HepG2 (cell line): ENCODE data around the gene ANG. TPM values are rescaled to one million over a fixed set of nuclear protein-coding genes. Genes with fewer than 3 reads are reported as not detected.
A peak's percentile ranks its signal among the peaks of the same experiment; 100 is the strongest.

Experiments used
- ATAC-seq: fragments of 200-7000 bp; cut with Tn5 transposase; 3 replicates; pipeline ENCODE4 v1.9.1; 2020; ENCODE audit warnings: mild to moderate bottlenecking, moderate library complexity
- BruUV-seq: library from RNA; stranded (reverse); fragments of 400-500 nt; replicated peaks from 2 replicates; lab custom pipeline; 2021; lab: Mats Ljungman, UMichigan
- CTCF ChIA-PET: fragments of 300-600 bp; formaldehyde crosslinking; extraction: SDS; loops from one replicate; lab custom pipeline; 2021; ENCODE audit warnings: low total read pairs, inconsistent platforms, low intra/inter-chr PET ratio; lab: Yijun Ruan, JAX
- POLR2A ChIA-PET: fragments of 350-600 bp; sonication (Branson Sonifier 250); formaldehyde crosslinking; loops from one replicate; lab custom pipeline; 2020; ENCODE audit warnings: antibody characterized with exemption, inconsistent platforms; lab: Yijun Ruan, JAX
- DNase-seq: peaks from one replicate; pipeline ENCODE4 v3.0.0-alpha.2; 2015; ENCODE audit warnings: low spot score
- FAIRE-seq: peaks from 3 replicates; lab custom pipeline; 2011; peaks lifted over from hg19 to GRCh38; lab: Jason Lieb, UNC
- H2AFZ ChIP-seq: one replicate; pipeline ENCODE4 v1.6.1; 2011; ENCODE audit warnings: low read length, inconsistent platforms
- H3K27ac ChIP-seq: fragments of 300-600 bp; 3 replicates; pipeline ENCODE4 v1.8.0; 2011; ENCODE audit warnings: mixed run types, mild to moderate bottlenecking, mixed read lengths, low read length, inconsistent platforms; ENCODE audit not compliant: insufficient read depth; ENCODE audit errors: extremely low read length
- H3K27me3 ChIP-seq, 2 experiments: fragments of 200-600 bp in 1 of 2; 2 replicates in 1 of 2; 3 replicates in 1 of 2; pipeline versions ENCODE4 v1.6.0 to v1.8.0; 2011; ENCODE audit warnings: low read length in 2 of 2, mild to moderate bottlenecking in 2 of 2, moderate library complexity in 2 of 2, inconsistent platforms in 1 of 2; ENCODE audit not compliant: insufficient read depth in 2 of 2, control insufficient read depth in 1 of 2
- H3K36me3 ChIP-seq, 2 experiments: fragments of 200-600 bp in 1 of 2; replicated peaks in 1 of 2; 2 replicates in 1 of 2; 3 replicates in 1 of 2; pipeline versions ENCODE4 v1.5.1 to v1.8.0; 2011; ENCODE audit warnings: low read length in 2 of 2, inconsistent platforms in 1 of 2; ENCODE audit not compliant: insufficient read depth in 2 of 2, control insufficient read depth in 1 of 2
- H3K4me1 ChIP-seq: 2 replicates; pipeline ENCODE4 v1.5.1; 2012; ENCODE audit warnings: low read length, inconsistent platforms; ENCODE audit not compliant: insufficient read depth
- H3K4me2 ChIP-seq: 2 replicates; pipeline ENCODE4 v1.6.0; 2011; ENCODE audit warnings: low read depth, low read length, inconsistent platforms
- H3K4me3 ChIP-seq, 3 experiments: fragments of 200-600 bp in 1 of 3; sonication (generic), shearing (Covaris generic) in 1 of 3; replicated peaks in 1 of 3; 2 replicates each; pipeline ENCODE4 v1.5.1; 2011 to 2016; ENCODE audit warnings: low read length in 3 of 3, inconsistent platforms in 2 of 3, low read depth in 2 of 3, mild to moderate bottlenecking in 2 of 3, control low read depth in 1 of 3, mixed read lengths in 1 of 3; ENCODE audit not compliant: insufficient read depth in 1 of 3
- H3K79me2 ChIP-seq: one replicate; pipeline ENCODE4 v1.6.1; 2011; ENCODE audit warnings: low read length, inconsistent platforms; ENCODE audit not compliant: insufficient read depth
- H3K9ac ChIP-seq: 2 replicates; pipeline ENCODE4 v1.6.0; 2011; ENCODE audit warnings: mild to moderate bottlenecking, low read depth, low read length, inconsistent platforms; ENCODE audit not compliant: insufficient read depth
- H3K9me3 ChIP-seq: 2 replicates; pipeline ENCODE4 v1.5.1; 2012; ENCODE audit warnings: mild to moderate bottlenecking, low read length
- H4K20me1 ChIP-seq: 2 replicates; pipeline ENCODE4 v1.6.0; 2011; ENCODE audit warnings: inconsistent platforms, mild to moderate bottlenecking, low read length, moderate library complexity; ENCODE audit not compliant: insufficient read depth
- AHR ChIP-seq: IDR thresholded peaks from 2 replicates; pipeline ENCODE4 v1.6.1; 2018; ENCODE audit warnings: missing genetic modification reagents, missing compliant biosample characterization
- ETV5 ChIP-seq: IDR thresholded peaks from 2 replicates; pipeline ENCODE4 v1.6.1; 2018; ENCODE audit warnings: missing biosample characterization, missing genetic modification reagents, inconsistent platforms, borderline replicate concordance
- GFI1 ChIP-seq: sonication (generic); formaldehyde crosslinking; IDR thresholded peaks from 2 replicates; pipeline ENCODE4 v1.5.0; 2020; ENCODE audit warnings: missing genetic modification reagents, mild to moderate bottlenecking, borderline replicate concordance
- HNF4G ChIP-seq, 2 experiments: sonication (generic) in 1 of 2; formaldehyde crosslinking in 1 of 2; IDR thresholded peaks; 2 replicates each; pipeline versions ENCODE4 v1.4.0 to v1.6.1; 2011 to 2020; ENCODE audit warnings: borderline replicate concordance in 2 of 2, low read depth in 2 of 2, mild to moderate bottlenecking in 2 of 2, low read length in 1 of 2, missing genetic modification reagents in 1 of 2, moderate library complexity in 1 of 2
- MIER2 ChIP-seq: IDR thresholded peaks from 2 replicates; pipeline ENCODE4 v1.6.1; 2016; ENCODE audit warnings: missing biosample characterization, missing genetic modification reagents
- MTF2 ChIP-seq: sonication (generic); formaldehyde crosslinking; IDR thresholded peaks from 2 replicates; pipeline ENCODE4 v1.5.0; 2020; ENCODE audit warnings: missing genetic modification reagents, borderline replicate concordance
- PCBP1 ChIP-seq: fragments of 200-400 bp; formaldehyde crosslinking; IDR thresholded peaks from 2 replicates; pipeline ENCODE4 v1.6.1; 2017; ENCODE audit warnings: mild to moderate bottlenecking, low read depth, low read length, borderline replicate concordance
- SKI ChIP-seq: fragments of 450-650 bp; IDR thresholded peaks from one replicate; pipeline ENCODE4 v1.6.1; 2018; ENCODE audit warnings: mild to moderate bottlenecking; ENCODE audit not compliant: partially characterized antibody
- YY1 ChIP-seq: IDR thresholded peaks from 2 replicates; pipeline ENCODE4 v1.6.1; 2011; ENCODE audit warnings: low read length, low read depth, moderate library complexity, mild to moderate bottlenecking; ENCODE audit not compliant: insufficient read depth, insufficient replicate concordance
- ZC3H4 ChIP-seq: sonication (generic); formaldehyde crosslinking; IDR thresholded peaks from 2 replicates; pipeline ENCODE4 v1.4.0; 2020; ENCODE audit warnings: missing genetic modification reagents, borderline replicate concordance
- ZFP1 ChIP-seq: IDR thresholded peaks from 2 replicates; pipeline ENCODE4 v1.6.1; 2016
- ZNF550 ChIP-seq: sonication (generic); formaldehyde crosslinking; IDR thresholded peaks from 2 replicates; pipeline ENCODE4 v1.4.0; 2020; ENCODE audit warnings: mild to moderate bottlenecking, missing genetic modification reagents, borderline replicate concordance
- WGBS: methylation state at CpG from one replicate; pipeline ENCODE4 v1.1.6; 2017; ENCODE audit warnings: low lambda C conversion rate; 5-methylcytosine and 5-hydroxymethylcytosine counted together
- in situ Hi-C: cut with HindIII; loops from 2 replicates; pipeline ENCODE4 v1.10.0; 2017; ENCODE audit warnings: low pct_unique_long_range_greater_than_20kb; ENCODE audit not compliant: extremely low pct_ligation_motif_present
- intact Hi-C: fragments of 100-400 bp; cut with micrococcal nuclease; formaldehyde crosslinking; loops from one replicate; pipeline ENCODE4 v1.10.0; 2022; ENCODE audit not compliant: unreplicated experiment
- polyA plus RNA-seq, 8 experiments: library from polyadenylated mRNA; depleted of rRNA in 3 of 8; stranded (reverse) in 7 of 8; unstranded in 1 of 8; fragments of >200 nt; fragmentation: Illumina TruSeq in 4 of 8; extraction: Trizol in 4 of 8; gene quantifications; 2 replicates each; pipeline versions ENCODE4 v1.2.1 to v1.2.3, GENCODE V29; 2011 to 2016; ENCODE audit warnings: low read depth in 4 of 8, missing spikeins in 1 of 8, mixed read lengths in 1 of 8; ENCODE audit not compliant: insufficient read depth in 1 of 8
- total RNA-seq, 5 experiments: library from RNA; depleted of rRNA; stranded (reverse); fragments of >200 nt; fragmentation: Illumina TruSeq; extraction: Trizol; gene quantifications; 2 replicates each; pipeline ENCODE4 v1.2.3, GENCODE V29; 2016; ENCODE audit warnings: low read depth in 1 of 5
- TF ChIP-seq, protein P1 (sequence below): sonication (generic); formaldehyde crosslinking; conservative IDR thresholded peaks from 2 replicates; pipeline ENCODE4 v1.4.0; 2020; ENCODE audit warnings: mild to moderate bottlenecking, missing genetic modification reagents, moderate library complexity
- TF ChIP-seq, protein P2 (sequence below), 2 experiments: sonication (generic) in 1 of 2; formaldehyde crosslinking in 1 of 2; IDR thresholded peaks; 2 replicates each; pipeline versions ENCODE4 v1.6.1 to v1.9.0; 2014 to 2022; ENCODE audit warnings: antibody characterized with exemption in 1 of 2, borderline replicate concordance in 1 of 2, inconsistent platforms in 1 of 2, low read depth in 1 of 2, missing genetic modification reagents in 1 of 2

The ANG gene
- total and polyA plus RNA-seq, 2 of the 13 experiments (the other 11 are each of a cell fraction or from before 2014, with no cell fraction given), result 83.6 to 401 TPM

DNA sequence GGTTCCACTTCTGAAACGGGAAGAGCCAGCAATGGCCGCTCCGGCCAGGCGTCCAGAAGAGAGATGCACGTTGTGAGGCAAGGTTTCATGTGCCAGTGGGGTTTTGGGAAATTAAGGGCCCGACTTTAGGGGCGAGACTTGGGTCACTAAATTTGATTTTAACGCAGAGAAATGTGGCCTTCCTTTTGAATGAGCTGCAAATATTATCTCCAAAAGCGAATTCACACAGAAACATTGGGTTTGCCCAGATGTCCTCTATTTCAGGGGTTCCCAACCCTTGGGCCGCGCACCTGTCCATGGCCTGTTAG is 6.5 kb upstream of the ANG start:
- intact Hi-C loops, result loop anchor here (1.0 to 5.0 kb wide), 3 partner anchors 49 to 375 kb away; partner anchors contain the start of genes PNP and RNASE8
- in situ Hi-C loops, result loop anchor here (5.0 to 10.0 kb wide), 3 partner anchors 50 to 357 kb away; partner anchors contain the start of gene PIP4P1
- Histone ChIP-seq H3K27me3 (peaks cover 0 to 5% of the 10 kb centered on the region in 2 experiments; a peak in 1 of 5 replicates), H2AFZ (no peak overlapping the region), H4K20me1 (no peaks in the 10 kb centered on the region), H3K27ac (peak overlapping the region; percentile 97), H3K36me3 (no peaks in the 10 kb centered on the region), H3K9me3 (no peaks in the 10 kb centered on the region), H3K4me3 (peak overlapping the region; percentile 83 to 89 (median 89)), H3K4me1 (peaks cover 17% of the 10 kb centered on the region), H3K9ac (peak overlapping the region; percentile 95), H3K79me2 (peaks cover 19% of the 10 kb centered on the region), H3K4me2 (peak overlapping the region; percentile 96)
- DNase-seq (no peak), ATAC-seq (no peak), FAIRE-seq (no peak)
- ChIA-PET CTCF (interaction anchor here (1.3 to 1.4 kb wide), 2 partner anchors 19 to 73 kb away, joined by 3 read pairs; no protein-coding TSS in a partner anchor), POLR2A (interaction anchor here (0.7 to 8.9 kb wide), 17 partner anchors 8 to 795 kb away, joined by 3 to 141 read pairs (median 9); partner anchors contain the start of genes ANG, PARP2, PIP4P1 and PNP)
- WGBS, result 1% methylated on average over 11 of the region's 11 CpGs
- TSS peak; percentile 61 for BruUV-seq
- TF ChIP-seq GFI1 (CRISPR knock-in tag), result no peak
- TF ChIP-seq SKI, result no peak
- TF ChIP-seq, protein P1, sequence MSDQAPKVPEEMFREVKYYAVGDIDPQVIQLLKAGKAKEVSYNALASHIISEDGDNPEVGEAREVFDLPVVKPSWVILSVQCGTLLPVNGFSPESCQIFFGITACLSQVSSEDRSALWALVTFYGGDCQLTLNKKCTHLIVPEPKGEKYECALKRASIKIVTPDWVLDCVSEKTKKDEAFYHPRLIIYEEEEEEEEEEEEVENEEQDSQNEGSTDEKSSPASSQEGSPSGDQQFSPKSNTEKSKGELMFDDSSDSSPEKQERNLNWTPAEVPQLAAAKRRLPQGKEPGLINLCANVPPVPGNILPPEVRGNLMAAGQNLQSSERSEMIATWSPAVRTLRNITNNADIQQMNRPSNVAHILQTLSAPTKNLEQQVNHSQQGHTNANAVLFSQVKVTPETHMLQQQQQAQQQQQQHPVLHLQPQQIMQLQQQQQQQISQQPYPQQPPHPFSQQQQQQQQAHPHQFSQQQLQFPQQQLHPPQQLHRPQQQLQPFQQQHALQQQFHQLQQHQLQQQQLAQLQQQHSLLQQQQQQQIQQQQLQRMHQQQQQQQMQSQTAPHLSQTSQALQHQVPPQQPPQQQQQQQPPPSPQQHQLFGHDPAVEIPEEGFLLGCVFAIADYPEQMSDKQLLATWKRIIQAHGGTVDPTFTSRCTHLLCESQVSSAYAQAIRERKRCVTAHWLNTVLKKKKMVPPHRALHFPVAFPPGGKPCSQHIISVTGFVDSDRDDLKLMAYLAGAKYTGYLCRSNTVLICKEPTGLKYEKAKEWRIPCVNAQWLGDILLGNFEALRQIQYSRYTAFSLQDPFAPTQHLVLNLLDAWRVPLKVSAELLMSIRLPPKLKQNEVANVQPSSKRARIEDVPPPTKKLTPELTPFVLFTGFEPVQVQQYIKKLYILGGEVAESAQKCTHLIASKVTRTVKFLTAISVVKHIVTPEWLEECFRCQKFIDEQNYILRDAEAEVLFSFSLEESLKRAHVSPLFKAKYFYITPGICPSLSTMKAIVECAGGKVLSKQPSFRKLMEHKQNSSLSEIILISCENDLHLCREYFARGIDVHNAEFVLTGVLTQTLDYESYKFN (CRISPR knock-in tag), result no peak
- 0 out of 2 replicates have a peak, but pooled peaks have one; percentile 37 for TF ChIP-seq ZNF550 (CRISPR knock-in tag)
- peak; percentile 74; the same call in 1 of the 2 replicates for TF ChIP-seq MTF2 (CRISPR knock-in tag)
- TF ChIP-seq HNF4G (IDR thresholded peaks at IDR 0.05; ENCODE audit: borderline replicate concordance, low read depth, low read length), result no peak
- TF ChIP-seq HNF4G (CRISPR knock-in tag; IDR thresholded peaks at IDR 0.05; ENCODE audit: borderline replicate concordance, low read depth), result 0 out of 2 replicates have a peak, but pooled peaks have one; percentile 37
- TF ChIP-seq MIER2 (CRISPR knock-in tag), result no peak
- no peak for TF ChIP-seq ETV5 (CRISPR knock-in tag)
- no peak; the same call in 1 of the 2 replicates for TF ChIP-seq ZC3H4
- peak; percentile 85 for TF ChIP-seq YY1
- TF ChIP-seq PCBP1, result no peak
- TF ChIP-seq, protein P2, sequence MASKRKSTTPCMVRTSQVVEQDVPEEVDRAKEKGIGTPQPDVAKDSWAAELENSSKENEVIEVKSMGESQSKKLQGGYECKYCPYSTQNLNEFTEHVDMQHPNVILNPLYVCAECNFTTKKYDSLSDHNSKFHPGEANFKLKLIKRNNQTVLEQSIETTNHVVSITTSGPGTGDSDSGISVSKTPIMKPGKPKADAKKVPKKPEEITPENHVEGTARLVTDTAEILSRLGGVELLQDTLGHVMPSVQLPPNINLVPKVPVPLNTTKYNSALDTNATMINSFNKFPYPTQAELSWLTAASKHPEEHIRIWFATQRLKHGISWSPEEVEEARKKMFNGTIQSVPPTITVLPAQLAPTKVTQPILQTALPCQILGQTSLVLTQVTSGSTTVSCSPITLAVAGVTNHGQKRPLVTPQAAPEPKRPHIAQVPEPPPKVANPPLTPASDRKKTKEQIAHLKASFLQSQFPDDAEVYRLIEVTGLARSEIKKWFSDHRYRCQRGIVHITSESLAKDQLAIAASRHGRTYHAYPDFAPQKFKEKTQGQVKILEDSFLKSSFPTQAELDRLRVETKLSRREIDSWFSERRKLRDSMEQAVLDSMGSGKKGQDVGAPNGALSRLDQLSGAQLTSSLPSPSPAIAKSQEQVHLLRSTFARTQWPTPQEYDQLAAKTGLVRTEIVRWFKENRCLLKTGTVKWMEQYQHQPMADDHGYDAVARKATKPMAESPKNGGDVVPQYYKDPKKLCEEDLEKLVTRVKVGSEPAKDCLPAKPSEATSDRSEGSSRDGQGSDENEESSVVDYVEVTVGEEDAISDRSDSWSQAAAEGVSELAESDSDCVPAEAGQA (IDR thresholded peaks at IDR 0.05; ENCODE audit: low read depth), result no peak
- TF ChIP-seq, protein P2 (CRISPR knock-in tag; IDR thresholded peaks at IDR 0.05; ENCODE audit: borderline replicate concordance), result no peak
- TF ChIP-seq AHR (CRISPR knock-in tag), result no peak
- TF ChIP-seq ZFP1 (CRISPR knock-in tag), result no peak; the same call in 1 of the 2 replicates
